HTR-8/SVneo (cell line): ENCODE results near the gene NEB.
"Not testable (repeated sequence)": the region's sequence is repeated elsewhere in the genome, so short reads cannot be mapped to it uniquely, and the experiment has no call there.

Source experiments
- DNase-seq: peaks from one replicate; pipeline ENCODE4 v3.0.0; 2011; ENCODE audit warnings: low spot score, mixed read lengths; ENCODE audit not compliant: insufficient read length
- FAIRE-seq: peaks from 2 replicates; lab custom pipeline; 2011; peaks lifted over from hg19 to GRCh38; lab: Jason Lieb, UNC

Gene NEB

GRCh38 chr2:151761687-151762086 is 27.4 kb upstream of the NEB start:
- no peak for FAIRE-seq
- no peak for DNase-seq

DNA sequence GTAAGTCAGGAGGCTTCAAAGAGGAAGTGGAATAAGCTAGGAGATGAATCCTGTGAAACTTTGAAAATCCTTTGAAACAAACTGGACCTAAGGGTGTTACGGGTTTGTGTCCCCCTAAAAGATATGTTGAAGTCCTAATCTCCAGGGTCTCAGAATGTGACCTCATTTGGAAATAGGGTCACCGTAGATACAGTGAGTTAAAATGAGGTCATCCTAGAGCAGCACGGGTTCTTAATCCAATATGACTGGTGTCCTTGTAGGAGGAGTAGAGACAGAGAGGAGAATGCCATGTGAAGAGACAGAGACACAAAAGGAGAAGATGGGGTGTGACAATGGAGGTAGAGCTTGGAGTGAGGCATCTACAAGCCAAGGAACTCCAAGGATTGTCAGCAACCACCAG is 26.9 kb upstream of the NEB start:
- FAIRE-seq: no peak

DNA sequence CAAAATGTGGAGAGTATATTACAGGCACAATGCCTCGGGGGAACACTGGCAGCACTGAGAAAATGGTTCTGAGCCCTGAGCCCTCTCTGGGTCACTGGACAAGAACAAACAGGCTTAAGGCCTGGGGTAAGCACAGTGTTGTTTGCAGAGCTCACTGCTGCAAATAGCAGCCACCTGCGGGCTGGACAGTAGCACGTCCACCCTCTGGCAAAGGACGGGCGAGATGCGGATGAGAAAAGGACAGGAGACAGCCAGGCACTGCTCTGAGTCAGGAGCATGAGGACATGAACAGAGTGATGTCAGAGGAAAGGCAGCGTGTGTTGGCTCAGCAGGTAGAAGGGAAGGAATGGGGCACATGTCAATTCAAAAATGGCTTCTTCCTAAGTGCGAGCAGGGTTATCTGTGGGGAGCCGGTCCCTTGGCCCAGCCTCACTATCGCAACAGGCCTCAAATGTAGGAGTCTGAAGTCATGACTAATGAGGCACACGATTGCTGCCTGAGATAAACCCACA is 25.9 kb upstream of the NEB start:
- DNase-seq (no peak), FAIRE-seq (no peak)

More for the DNA sequence above, 26.9 kb upstream of the NEB start:
- DNase-seq: no peak

GRCh38 chr2:151758744-151759143 is 24.5 kb upstream of the NEB start:
- no peak for DNase-seq
- no peak for FAIRE-seq

DNA sequence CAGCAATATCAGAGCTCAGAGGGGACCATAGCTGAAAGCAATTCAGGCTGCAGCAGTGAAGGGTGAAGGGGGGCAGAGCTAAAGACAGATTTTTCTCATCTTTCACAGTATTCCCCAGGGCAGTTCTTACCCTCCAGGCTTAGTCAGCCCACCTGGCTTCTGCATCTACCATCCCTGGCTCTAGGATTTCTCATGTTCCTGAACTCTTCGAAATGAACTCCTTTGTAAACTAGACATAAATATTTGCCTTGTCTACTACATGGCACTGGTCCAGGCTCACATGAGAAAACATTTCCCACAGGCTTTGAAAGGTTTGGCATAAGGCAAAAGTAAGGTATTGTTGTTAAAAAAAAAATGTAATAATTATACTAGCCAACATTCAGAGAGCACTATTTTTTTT is 23.6 kb upstream of the NEB start:
- DNase-seq: no peak
- FAIRE-seq: no peak

- FAIRE-seq (no peak), DNase-seq (no peak)
These were observed 22.5 kb upstream of the NEB start for GRCh38 chr2:151756820-151757219.

DNA sequence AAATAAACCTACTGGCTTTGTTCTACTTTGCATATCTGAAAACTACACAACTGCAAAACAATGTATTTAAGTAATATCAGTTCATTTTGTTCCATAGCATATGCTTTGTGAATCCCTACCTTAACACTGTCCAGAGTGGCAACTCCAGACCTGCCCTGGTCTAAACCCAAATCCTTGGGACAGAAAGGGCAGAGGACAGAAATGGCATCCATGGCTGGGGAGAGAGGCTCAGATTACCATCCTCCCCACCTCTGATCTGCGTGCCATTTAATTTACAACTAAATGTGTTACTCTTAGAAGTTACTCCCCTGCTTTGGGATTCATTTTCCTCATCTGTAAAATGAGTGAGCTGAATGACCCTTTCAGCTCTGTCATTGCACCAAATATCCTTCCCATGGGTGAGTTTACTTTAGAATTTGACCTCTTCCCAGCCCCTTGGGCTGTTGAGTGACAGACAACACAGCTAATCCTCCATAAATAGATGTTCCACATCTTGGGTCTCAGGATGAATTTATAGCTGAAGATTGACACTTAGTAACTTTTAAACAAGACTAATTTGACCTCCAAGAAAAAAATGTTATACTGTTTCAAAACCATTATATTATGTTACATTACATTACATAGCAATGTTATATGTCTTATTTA is 20.1 kb upstream of the NEB start:
- no peak for FAIRE-seq
- no peak for DNase-seq

GRCh38 chr2:151753540-151753939 is 19.3 kb upstream of the NEB start:
- no peak for DNase-seq

DNA sequence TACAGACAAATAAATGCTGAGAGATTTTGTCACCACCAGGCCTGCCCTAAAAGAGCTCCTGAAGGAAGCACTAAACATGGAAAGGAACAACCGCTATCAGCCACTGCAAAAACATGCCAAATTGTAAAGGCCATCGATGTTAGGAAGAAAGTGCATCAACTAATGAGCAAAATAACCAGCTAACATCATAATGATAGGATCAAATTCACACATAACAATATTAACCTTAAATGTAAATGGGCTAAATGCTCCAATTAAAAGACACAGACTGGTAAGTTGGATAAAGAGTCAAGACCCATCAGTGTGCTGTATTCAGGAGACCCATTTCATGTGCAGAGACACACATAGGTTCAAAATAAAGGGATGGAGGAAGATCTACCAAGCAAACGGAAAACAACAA is 11.0 kb upstream of the NEB start:
- DNase-seq, FAIRE-seq: not testable (repeated sequence)

More at GRCh38 chr2:151753540-151753939, 19.3 kb upstream of the NEB start:
- FAIRE-seq: no peak

GRCh38 chr2:151730262-151730975 is 3.9 kb downstream of the NEB start:
- FAIRE-seq (no peak), DNase-seq (no peak)

DNA sequence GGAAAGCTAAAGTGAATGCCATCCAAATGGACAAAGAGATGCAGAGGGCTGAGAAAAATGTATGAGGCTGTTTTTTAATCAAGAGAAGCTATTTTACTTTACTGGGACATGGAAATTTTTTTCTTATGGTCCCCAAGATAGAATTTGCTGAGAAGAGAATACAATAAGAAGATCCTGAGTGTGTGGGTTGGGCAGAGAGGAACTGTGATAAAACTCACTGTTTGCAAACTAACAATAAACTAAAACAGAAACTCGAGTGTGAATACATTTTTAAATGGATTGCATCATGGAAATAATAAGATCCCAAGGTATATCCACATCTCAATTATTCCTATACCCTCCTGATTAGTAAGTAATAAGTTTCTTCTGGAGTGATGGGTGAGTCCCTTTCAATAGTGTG is 4.4 kb downstream of the NEB start:
- DNase-seq (no peak), FAIRE-seq (no peak)

DNA sequence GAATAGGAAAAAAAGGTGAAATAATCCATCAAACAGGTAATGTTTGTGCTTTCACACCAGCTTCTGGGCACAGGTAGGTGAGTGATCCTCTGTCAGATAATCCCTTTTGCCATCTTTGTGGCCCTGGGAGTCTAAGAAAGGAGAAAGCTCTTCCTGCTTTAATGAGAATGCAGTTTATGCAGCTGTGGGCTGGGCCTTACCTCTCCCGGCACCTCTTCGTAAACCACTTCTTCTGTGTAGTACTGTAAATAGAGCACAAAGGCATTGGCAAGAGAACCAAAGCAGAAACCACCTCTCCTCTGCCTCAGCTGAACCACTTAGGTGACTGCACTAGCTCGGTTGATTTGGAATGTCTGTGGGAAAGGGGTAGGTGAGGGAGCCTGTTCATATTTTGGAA is 4.9 kb downstream of the NEB start:
- FAIRE-seq: no peak

GRCh38 chr2:151728804-151729414 is 5.4 kb downstream of the NEB start:
- DNase-seq (no peak), FAIRE-seq (no peak)

More for the DNA sequence above, 4.9 kb downstream of the NEB start:
- DNase-seq: no peak

- DNase-seq (no peak), FAIRE-seq (no peak)
These were observed 6.4 kb downstream of the NEB start for GRCh38 chr2:151727593-151728552.

GRCh38 chr2:151721161-151721560 is 13.1 kb downstream of the NEB start:
- FAIRE-seq (no peak), DNase-seq (no peak)

DNA sequence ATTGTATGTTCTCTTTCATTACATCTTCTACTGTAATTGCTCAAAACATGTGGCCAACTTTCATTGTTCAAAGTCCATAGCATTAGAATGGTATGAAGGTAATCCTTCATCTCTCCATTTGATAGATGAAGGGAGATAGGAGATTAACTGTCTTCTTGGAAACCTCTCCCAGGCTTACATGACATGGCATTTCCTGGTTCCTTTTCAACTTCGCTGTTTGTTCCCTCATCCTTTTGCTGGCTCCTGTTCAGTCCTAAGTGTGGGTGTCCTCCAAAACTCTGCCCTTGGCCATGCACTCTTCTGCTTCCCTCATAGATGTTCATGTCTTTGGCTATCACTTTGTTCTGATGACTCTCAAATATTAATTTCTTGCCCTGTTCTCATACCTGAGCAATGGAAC is 13.8 kb downstream of the NEB start:
- FAIRE-seq (no peak), DNase-seq (no peak)

DNA sequence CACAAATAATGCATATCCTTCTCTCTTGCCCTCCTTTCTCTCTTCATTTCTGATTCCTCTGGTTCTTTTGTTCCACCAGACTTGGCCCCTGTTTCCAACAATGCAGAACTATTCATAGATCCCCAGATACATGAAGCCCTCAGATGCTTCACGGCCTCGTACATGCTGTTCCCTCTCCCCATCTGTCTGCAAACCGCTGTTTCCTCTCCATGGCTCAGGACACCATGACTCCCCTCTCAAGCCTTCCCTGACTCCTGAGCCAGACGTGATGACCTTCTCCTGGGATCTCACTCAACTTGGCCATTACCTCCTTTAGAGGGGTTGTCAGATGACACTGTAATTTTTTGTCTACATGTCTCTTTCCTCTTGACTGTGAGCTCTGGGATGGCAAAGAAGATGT is 15.5 kb downstream of the NEB start:
- FAIRE-seq: no peak
- DNase-seq: no peak

DNA sequence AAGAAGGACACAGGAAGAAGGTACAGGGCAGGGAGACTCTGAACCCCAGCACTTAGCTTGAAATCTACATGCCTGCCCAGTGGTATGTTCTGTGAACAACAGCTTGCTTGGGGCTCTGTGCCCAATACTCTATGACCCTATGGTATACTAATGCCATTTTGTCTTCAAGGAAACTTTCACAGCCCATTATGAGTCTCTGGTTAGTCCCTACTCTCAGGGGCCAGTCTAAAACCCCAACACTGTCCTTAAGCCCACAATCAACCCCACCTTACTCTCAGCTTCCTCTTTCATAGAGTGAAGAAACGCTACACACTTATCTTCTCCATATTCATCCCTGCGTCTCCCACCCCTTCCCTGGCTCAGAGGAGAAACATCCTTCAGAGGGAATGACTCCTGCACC is 16.0 kb downstream of the NEB start:
- DNase-seq: no peak

GRCh38 chr2:151716721-151717120 is 17.6 kb downstream of the NEB start:
- FAIRE-seq (no peak), DNase-seq (no peak)

More for the DNA sequence above, 16.0 kb downstream of the NEB start:
- FAIRE-seq: no peak

GRCh38 chr2:151713291-151713903 is 20.9 kb downstream of the NEB start:
- DNase-seq: no peak
- no peak for FAIRE-seq
